Measurements from ENCODE around the gene HMBS. TPM values are rescaled to one million over a fixed set of nuclear protein-coding genes. Genes with fewer than 3 reads are reported as not detected.

Gene HMBS
- total and polyA plus RNA-seq, 2 of the 8 experiments (the other 6 are each of a cell fraction or from before 2014, with no cell fraction given), result 69.3 to 109 TPM

- no peak for TF ChIP-seq CEBPB (IDR thresholded peaks at IDR 0.05; ENCODE audit: low read depth, low read length)
- TF ChIP-seq TAF1 (IDR thresholded peaks at IDR 0.05; ENCODE audit: low read depth, low read length), result no peak
Observed at GRCh38 chr11:119046489-119046888, 38.2 kb upstream of the HMBS start (continued).
